ENCODE measurements around the gene SPTBN5.

- TF ChIP-seq CTCF (IDR thresholded peaks at IDR 0.05; ENCODE audit: poor library complexity, severe bottlenecking) (no peak), POLR2AphosphoS5 (IDR thresholded peaks at IDR 0.05) (no peak), REST (IDR thresholded peaks at IDR 0.05; ENCODE audit: borderline replicate concordance) (no peak)
These were observed 70.4 kb downstream of the SPTBN5 start for GRCh38 chr15:41823502-41823901.
